HG03159 (cell line): ENCODE data around the gene LIG3.
"Not testable (repeated sequence)": the region's sequence is repeated elsewhere in the genome, so short reads cannot be mapped to it uniquely, and the experiment has no call there.

Experiments used
- ATAC-seq: cut with Tn5 transposase; IDR thresholded peaks from one replicate; pipeline ENCODE4 v1.9.1; 2021; ENCODE audit warnings: mild to moderate bottlenecking, moderate library complexity; ENCODE audit not compliant: unreplicated experiment

The LIG3 gene

DNA sequence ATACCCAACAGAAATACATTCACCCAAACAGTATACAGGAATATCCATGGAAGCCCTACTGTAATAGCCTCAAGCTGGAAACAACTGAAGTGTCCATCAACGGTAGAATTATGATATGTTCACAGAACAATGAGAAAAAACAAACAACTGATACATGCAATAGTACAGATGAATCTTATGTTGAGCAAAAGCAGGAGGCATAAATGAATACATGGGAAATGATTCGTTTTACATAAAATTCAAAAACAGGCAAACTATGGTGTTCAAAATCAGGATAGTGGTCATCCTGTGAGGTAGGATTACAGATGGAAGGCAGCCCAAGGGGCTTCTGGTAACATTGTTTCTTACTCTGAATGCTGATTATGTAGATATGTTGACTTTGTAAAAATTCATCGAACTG, 58.1 kb downstream of the LIG3 start:
- no peak for ATAC-seq

DNA sequence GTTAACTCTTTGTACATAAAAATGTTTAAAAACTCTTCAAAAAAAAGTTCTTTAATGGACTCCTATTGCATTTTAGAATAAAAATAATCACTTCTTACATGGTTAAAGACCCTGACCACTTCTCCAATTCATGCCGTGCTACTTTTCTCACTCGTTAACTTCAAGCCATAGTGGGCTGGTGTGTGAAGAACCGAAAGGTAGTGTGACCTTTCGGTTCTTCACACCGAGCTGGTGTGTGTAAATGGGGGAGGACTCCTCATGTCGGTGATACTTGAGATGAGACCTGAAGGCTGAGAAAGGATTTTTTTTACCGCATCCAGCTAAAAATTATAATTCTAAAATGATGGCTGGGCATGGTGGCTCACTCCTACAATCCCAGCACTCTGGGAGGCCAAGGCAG, 61.1 kb downstream of the LIG3 start:
- no peak for ATAC-seq

DNA sequence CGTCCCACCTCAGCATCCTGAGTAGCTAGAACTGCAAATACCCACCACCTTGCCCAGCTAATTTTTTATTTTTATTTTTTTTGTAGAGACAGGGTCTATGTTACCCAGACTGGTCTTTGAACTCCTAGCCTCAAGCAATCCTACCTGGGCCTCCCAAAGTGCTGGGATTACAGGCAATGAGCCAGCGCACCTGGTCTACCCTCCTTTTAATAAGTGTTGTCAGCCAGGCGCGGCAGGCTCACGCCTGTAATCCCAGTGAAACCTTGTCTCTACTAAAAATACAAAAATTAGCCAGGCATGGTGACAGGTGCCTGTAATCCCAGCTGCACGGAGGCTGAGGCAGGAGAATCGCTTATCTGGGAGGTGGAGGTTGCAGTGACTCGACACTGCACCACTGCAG, 63.9 kb downstream of the LIG3 start:
- no peak for ATAC-seq

DNA sequence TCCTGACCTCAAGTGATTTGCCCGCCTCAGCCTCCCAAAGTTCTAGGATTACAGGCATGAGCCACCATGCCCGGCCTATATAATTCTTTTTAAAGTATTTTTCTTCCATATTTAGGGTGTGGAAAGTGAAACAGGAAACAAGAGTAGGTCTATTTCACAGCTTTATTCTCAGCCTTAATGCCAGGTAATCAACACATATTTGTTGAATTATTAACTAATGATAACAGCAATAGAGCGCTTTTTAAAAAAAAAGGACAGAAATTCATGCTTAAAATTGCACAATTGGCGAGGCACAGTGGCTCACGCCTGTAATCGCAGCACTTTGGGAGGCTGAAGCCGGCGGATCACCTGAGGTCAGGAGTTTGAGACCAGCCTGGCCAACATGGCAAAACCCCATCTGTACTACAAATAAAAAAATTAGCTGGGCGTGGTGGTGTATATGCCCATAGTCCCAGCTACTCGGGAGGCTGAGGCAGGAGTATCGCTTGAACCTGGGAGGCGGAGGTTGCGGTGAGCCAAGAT, 65.2 kb downstream of the LIG3 start:
- ATAC-seq: not testable (repeated sequence)

DNA sequence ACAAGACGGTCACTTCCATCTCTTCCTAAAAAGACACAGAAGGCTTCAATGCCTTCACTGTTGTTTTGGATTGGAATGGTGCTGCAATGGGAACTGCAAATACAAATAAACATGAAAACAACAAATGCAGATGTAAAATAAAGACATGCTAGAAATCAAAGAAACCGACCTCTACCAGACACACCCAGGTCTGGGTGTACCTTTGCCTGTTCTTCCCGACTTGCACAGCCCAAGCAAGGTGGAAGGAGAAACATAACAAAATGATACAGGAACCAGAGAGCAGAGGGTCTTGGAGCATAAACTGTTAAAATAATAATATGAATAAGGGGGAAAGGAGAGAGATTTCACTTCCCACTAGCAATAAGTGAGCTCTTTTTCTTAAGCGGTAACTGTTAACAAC, 65.9 kb downstream of the LIG3 start:
- no peak for ATAC-seq

DNA sequence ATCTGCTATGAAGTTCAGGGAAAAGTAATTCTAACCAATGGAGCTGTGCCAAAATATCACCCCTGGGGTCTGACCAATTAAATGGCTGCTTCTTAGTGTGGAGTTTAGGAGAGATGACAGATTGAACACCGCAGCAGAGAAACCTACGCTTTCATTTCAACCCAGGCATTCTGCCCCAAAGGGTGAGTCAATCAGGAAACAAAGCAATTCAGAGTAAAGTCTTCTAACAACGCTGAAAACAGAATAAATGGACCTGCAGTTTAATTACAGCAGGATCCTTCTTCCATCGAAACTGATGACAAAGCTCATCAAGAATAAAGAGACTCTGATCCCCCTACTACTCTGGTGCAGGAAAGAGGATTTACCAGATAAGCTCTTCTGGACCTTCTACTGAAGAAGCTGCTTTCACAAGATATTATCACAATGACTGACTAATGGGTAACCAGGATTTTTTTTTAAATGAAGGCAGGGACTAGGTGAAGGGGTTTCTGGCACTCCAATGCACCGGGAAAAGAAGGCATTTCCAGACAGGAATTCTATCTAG, 66.5 kb downstream of the LIG3 start:
- ATAC-seq: no peak

DNA sequence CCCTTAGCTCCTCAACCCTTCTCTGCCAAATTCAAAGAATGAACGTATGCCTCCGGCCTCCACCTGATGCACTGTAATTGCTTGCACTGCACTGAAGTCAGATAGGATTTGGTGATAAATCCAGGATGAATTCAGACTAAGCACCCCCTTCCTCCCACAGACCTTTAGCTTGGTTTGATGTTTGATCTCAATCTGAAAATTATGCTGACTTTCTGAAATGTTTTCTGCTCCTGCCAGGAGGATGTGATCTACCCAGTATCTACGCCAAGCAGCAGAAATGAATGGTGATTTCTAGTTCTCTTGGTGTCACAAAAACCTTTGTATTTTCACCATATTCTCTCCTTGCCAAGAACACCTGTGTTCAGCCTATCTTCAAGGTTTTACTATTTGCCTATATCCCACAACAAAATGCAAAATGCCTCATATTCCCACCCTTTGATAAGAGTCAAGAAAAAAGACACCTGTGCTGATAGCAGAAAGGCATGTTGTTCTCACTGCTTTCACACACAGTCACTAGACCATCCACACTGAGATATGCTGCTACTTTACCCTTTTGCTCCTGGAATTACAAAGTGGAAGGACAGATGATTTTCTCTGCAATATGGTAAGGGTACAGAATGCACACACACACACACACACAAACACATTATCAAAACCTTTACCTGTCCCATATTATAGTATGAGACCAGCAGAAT, 68.5 kb downstream of the LIG3 start:
- ATAC-seq: no peak

DNA sequence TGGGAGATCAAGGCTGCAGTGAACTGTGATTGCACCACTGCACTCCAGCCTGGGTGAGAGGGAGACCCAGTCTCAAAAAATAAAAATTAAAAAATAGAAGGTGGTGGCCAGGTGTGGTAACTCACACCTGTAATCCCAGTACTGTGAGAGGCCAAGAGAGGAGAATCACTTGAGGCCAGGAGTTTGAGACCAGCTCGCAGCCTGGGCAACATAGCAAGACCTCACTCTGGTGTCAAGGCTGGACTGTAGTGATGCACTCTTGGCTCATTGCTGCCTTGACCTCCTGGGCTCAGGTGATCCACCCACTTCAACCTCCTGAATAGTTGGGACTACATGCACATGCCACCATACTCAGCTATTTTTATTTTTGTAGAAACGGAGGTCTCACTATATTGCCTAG, 69.9 kb downstream of the LIG3 start:
- no peak for ATAC-seq

DNA sequence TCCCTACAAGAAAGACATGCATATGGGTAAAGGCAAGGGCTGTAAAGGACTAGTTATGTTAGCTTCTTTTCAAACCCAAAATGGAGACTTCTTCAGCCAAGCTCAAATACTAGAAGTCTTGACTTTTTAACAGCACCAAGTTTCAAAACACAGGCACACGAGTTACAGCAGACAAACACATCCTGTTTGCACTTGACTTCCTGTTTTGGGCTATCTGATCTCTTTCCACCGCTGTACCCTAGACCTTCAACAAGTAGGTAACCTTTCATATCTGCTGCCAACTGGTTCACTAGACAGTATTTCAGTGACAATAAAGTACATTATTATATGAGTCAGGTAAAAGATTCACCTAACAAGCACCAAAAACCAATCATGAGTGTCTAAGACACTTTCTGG, 70.9 kb downstream of the LIG3 start:
- peak; percentile 72 for ATAC-seq

DNA sequence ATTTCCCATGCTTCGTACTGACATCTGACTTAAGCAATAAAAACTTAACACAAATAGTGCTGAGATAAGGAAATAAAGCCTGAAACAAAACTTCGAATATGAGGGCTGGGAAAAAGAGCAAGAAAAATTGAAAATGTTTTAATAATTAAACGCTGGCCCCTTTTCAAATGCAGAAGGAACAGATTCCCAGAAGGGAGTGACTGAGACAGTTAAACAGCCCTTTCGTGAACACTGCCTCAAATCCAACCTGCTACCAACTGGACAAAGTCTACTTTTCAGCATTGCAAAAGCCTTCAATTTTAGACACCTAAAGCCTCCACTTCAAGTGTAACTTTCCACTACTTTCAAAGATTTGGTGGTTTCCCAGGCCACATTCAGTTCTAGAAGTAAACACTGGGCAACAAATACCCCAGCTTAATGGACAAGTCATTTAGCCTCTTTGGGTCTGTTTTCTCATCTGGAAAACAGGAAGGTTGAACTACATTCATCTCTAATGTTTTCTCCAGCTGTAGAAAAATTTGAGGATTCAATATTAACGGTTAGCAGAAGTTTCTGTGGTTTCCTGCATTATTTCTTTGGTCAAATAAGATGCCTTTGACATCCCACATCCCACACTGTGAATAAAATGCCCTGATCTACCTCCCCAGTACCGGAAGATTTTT, 71.4 kb downstream of the LIG3 start:
- no peak for ATAC-seq

DNA sequence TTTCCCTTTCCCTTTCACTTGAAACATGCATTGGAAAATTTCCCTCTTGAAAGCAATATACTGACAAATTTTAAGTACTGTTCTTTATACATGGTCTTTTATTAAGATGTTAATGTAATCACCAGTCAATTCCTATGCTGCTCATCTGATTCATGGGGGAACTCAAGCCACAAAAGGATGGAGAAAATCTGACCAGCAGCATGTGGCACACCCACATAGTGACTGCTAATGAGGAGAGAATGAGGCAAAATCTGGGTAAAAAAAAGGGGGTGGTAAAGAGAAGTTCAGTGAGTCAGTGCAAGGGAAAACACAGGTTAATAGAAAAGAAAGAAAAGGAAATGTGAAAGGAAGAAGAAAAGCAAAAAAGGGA, 71.9 kb downstream of the LIG3 start:
- no peak for ATAC-seq

DNA sequence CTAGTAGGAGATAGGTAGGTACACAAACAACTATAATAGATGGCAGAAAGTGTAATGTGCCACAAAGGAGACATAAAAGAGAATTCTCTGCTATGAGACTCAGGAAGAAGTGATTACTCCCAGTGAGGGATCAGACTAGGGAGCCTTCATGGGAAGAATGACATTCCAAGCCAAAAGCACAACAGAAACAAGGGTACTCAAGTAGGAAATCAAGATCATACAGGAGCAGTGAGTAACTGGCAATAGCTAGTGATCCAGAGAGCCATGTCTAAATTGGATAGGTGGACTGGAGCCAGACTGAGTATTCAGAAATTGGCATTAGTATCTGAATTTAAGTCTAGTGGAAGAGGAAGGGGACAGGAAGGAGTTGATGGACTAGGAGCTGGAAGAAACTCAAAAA, 72.5 kb downstream of the LIG3 start:
- ATAC-seq: no peak

DNA sequence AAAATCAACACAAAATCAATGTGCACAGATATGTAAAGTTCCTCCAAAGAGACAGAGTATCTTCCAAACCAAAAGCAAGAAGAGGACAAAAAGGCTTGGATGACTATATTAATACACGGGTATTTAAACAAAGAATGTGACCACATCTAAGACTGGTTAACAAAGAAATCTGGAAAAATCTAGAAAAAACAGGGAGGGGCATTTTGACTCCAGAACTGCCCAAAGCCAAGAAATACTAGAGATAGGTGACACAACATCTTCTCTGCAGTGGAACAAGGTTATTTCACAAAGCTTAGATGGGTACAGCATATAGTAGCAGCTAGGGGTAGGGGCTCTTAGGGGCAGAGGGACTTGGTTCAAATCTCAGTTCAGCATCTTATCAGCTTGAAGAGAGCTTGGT, 72.9 kb downstream of the LIG3 start:
- ATAC-seq: no peak

DNA sequence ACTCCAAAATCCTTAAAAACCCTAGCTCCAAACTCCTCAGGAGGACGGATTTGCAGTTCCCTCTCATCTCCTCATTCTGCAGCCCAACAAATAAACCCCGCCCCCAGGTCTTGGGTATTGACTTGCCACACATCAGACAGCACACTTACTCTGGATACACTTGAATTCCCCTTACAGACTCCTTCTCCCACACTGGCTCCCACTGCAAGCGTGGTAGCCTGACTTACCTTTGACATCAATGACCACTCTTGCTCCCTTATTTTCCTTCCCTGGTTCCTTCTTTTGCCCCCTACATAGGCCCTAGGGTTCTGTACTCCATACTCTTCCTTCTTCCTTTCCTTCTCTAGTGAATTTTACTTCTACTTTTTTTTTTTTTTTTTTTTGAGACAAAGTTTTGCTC, 75.7 kb downstream of the LIG3 start:
- no peak for ATAC-seq

DNA sequence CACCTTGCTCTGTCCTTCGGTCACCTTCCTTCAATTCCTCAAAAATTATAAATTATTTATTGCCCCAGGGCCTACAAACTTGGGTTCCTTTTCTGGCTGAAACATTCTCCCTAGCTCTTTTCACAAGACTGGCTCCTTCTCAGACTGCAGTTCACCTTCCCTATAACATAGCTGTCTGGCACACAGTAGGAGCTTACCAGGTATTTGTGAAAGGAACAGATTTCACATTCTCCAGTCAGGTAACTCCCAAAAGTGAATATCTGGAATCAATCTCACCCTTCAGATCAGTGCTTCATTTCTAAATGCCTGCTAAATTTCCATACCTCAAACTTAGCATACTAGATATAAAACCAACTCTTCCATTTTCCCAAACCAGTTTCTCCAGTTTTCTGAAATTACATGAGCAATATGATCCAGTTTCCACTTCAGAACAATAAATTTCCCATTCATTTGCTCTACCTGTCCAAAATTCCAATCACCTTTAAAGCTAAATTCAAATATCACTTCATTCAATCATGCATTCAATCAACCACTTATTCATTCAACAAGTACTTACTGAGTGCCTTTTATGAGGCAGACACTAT, 77.1 kb downstream of the LIG3 start:
- no peak for ATAC-seq
